ENCODE measurements around the gene SLC2A8.

GRCh38 chr9:127393645-127394044, 3.3 kb upstream of the SLC2A8 start:
- TF ChIP-seq EZH2 (IDR thresholded peaks at IDR 0.05) = no peak
- no peak for TF ChIP-seq MAX (IDR thresholded peaks at IDR 0.05)
- peak in 1 of 3 experiments; percentile 24; a peak in 2 of 6 replicates for TF ChIP-seq CTCF (IDR thresholded peaks at IDR 0.05 in 2 of 3, conservative IDR thresholded peaks at IDR 0.05 in 1 of 3; ENCODE audit: borderline replicate concordance in 1 of 3, insufficient read depth in 1 of 3, low read depth in 2 of 3, low read length in 2 of 3)
